AG10803 (cell line): ENCODE measurements around the gene EDDM3A.

Experiments used
- DNase-seq: peaks from one replicate; pipeline ENCODE4 v3.0.0; 2010; ENCODE audit warnings: low read depth
- H3K4me3 ChIP-seq: 2 replicates; pipeline ENCODE4 v1.5.1; 2011; ENCODE audit warnings: mild to moderate bottlenecking, low read length, control low read depth
- TF ChIP-seq, protein P1 (sequence below): conservative IDR thresholded peaks from 2 replicates; pipeline ENCODE4 v1.5.1; 2011; ENCODE audit warnings: mild to moderate bottlenecking, low read length, control low read depth, inconsistent platforms

Gene EDDM3A

DNA sequence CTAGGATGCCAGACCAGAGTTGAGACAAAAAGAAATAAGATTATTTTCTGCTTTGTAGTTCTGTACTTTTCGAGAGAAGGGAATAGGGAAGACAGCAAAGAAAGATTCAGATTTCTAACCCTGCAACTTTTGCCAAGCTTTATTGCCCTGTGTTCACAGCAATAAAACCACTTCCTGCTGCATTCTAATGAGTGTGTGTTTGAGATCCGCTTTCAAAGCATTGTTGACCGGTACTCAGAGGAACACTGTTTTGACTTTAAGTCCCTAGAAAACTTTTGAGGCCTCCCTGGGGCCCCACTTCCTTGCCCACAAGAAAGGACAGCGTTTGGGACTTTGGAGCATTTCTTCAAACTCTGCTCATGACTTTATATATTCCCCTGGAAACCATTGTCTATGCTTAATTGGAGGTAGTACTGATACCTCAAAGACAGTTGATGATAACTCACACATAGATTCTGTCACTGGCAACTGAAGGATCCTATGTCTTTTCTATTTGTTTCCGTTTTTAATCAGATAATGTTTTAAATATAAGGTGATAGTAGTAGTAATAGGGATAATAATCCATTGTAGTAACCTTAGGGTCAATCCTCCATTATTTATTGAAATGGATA lies 36.7 kb downstream of the EDDM3A start:
- no peak overlapping the region for H3K4me3 ChIP-seq
- DNase-seq, result no peak
- TF ChIP-seq, protein P1, sequence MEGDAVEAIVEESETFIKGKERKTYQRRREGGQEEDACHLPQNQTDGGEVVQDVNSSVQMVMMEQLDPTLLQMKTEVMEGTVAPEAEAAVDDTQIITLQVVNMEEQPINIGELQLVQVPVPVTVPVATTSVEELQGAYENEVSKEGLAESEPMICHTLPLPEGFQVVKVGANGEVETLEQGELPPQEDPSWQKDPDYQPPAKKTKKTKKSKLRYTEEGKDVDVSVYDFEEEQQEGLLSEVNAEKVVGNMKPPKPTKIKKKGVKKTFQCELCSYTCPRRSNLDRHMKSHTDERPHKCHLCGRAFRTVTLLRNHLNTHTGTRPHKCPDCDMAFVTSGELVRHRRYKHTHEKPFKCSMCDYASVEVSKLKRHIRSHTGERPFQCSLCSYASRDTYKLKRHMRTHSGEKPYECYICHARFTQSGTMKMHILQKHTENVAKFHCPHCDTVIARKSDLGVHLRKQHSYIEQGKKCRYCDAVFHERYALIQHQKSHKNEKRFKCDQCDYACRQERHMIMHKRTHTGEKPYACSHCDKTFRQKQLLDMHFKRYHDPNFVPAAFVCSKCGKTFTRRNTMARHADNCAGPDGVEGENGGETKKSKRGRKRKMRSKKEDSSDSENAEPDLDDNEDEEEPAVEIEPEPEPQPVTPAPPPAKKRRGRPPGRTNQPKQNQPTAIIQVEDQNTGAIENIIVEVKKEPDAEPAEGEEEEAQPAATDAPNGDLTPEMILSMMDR, result no peak

DNA sequence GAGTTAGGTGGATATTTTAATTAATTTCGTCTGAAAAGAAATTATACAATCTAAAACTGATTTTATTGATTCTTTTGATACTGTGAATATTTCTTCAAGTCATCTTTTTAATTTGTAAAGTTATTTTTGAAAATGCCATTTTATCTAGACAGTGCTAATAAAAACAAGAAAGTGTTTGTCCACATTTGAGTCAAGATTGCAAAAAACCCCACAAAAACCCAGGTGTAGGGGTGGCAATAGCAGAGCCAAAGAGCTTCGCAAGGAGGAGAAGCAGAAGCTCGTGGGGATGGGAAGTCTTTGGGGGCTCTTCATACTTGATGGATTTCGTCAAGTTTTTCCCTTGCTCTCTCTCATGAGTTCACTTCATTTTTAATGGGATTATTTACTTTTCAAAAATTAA lies 41.3 kb downstream of the EDDM3A start:
- DNase-seq, result no peak
- H3K4me3 ChIP-seq, result no peak overlapping the region
- TF ChIP-seq, protein P1, result no peak

GRCh38 chr14:20789230-20789813 lies 43.6 kb downstream of the EDDM3A start:
- TF ChIP-seq, protein P1, result no peak
- no peak overlapping the region for H3K4me3 ChIP-seq
- no peak for DNase-seq

DNA sequence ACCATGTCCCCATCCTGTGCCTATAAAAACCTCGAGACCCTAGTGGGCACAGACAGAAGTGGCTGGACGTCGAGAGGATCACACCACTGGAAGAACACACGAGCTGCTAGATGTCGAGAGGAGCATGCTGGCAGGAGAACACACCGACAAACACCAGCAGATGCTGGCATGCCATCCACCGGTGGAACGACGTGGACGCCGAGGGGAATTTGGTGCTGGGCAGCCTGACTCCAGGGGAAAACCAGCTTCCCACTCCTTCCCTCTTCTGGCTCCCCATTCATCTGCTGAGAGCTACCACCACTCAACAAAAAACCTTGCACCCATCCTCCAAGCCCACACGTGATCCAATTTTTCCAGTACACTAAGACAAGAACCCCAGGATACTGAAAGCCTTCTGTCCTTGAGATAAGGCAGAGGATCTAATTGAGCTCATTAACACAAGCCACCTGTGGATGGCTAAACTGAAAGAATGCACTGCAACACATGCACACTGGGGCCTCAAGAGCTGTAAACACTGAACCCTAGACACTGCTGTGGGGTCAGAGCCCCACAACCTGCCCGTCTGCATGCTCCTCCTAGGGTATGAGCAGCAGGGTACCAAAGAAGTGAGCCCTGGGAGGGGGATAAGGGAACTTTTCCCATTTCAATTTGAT lies 44.9 kb downstream of the EDDM3A start:
- no peak overlapping the region for H3K4me3 ChIP-seq
- no peak for DNase-seq
- TF ChIP-seq, protein P1, result no peak

- DNase-seq, result no peak
- TF ChIP-seq, protein P1, result no peak
- no peak overlapping the region for H3K4me3 ChIP-seq
These were observed 45.5 kb downstream of the EDDM3A start for GRCh38 chr14:20791187-20791586.

- TF ChIP-seq, protein P1, result no peak
- DNase-seq, result no peak
- H3K4me3 ChIP-seq, result no peak overlapping the region
These were observed 45.9 kb downstream of the EDDM3A start for GRCh38 chr14:20791597-20791996.

- no peak for DNase-seq
- TF ChIP-seq, protein P1, result no peak
- no peak overlapping the region for H3K4me3 ChIP-seq
These were observed 46.9 kb downstream of the EDDM3A start for GRCh38 chr14:20792556-20792955.
